ENCODE data around the gene CDK14.
A peak's percentile ranks its signal among the peaks of the same experiment; 100 is the strongest.
"Not testable (repeated sequence)": the region's sequence is repeated elsewhere in the genome, so short reads cannot be mapped to it uniquely, and the experiment has no call there.

The CDK14 gene

GRCh38 chr7:90723866-90724265 is 127.7 kb downstream of the CDK14 start:
- DNase-seq, result no peak

- DNase-seq, result no peak
These were observed 130.0 kb downstream of the CDK14 start for GRCh38 chr7:90726120-90726519.

GRCh38 chr7:90726623-90727022 is 130.5 kb downstream of the CDK14 start:
- DNase-seq, result no peak

- DNase-seq, result no peak
These were observed 131.3 kb downstream of the CDK14 start for GRCh38 chr7:90727412-90727811.

- DNase-seq, result no peak
These were observed 132.4 kb downstream of the CDK14 start for GRCh38 chr7:90728568-90728967.

- not testable (repeated sequence) for DNase-seq
These were observed 139.6 kb downstream of the CDK14 start for GRCh38 chr7:90735611-90736280.

- no peak for DNase-seq
These were observed 140.2 kb downstream of the CDK14 start for GRCh38 chr7:90736316-90736715.

- no peak for DNase-seq
These were observed 141.1 kb downstream of the CDK14 start for GRCh38 chr7:90736968-90737939.

GRCh38 chr7:90738249-90738648 is 142.1 kb downstream of the CDK14 start:
- peak; percentile 4 for DNase-seq

- DNase-seq, result no peak
These were observed 143.6 kb downstream of the CDK14 start for GRCh38 chr7:90739716-90740115.

- DNase-seq, result no peak
These were observed 144.3 kb downstream of the CDK14 start for GRCh38 chr7:90740386-90740785.

GRCh38 chr7:90743626-90744025 is 147.5 kb downstream of the CDK14 start:
- no peak for DNase-seq

- DNase-seq, result no peak
These were observed 151.4 kb downstream of the CDK14 start for GRCh38 chr7:90747516-90747915.

- DNase-seq, result no peak
These were observed 153.1 kb downstream of the CDK14 start for GRCh38 chr7:90749262-90749661.

GRCh38 chr7:90749774-90750173 is 153.7 kb downstream of the CDK14 start:
- no peak for DNase-seq

GRCh38 chr7:90751595-90751994 is 155.5 kb downstream of the CDK14 start:
- no peak for DNase-seq

- no peak for DNase-seq
These were observed 155.9 kb downstream of the CDK14 start for GRCh38 chr7:90752051-90752450.

GRCh38 chr7:90755041-90755440 is 158.9 kb downstream of the CDK14 start:
- no peak for DNase-seq

- no peak for DNase-seq
These were observed 160.2 kb downstream of the CDK14 start for GRCh38 chr7:90756366-90756765.

- not testable (repeated sequence) for DNase-seq
These were observed 161.4 kb downstream of the CDK14 start for GRCh38 chr7:90757565-90757950.

- no peak for DNase-seq
These were observed 162.9 kb downstream of the CDK14 start for GRCh38 chr7:90758933-90759562.

GRCh38 chr7:90759710-90760109 is 163.6 kb downstream of the CDK14 start:
- DNase-seq, result no peak

- DNase-seq, result no peak
These were observed 164.8 kb downstream of the CDK14 start for GRCh38 chr7:90760892-90761291.

- no peak for DNase-seq
These were observed 165.5 kb downstream of the CDK14 start for GRCh38 chr7:90761584-90761983.

Measured in NCI-H1417 treated with DMSO at 0.1 percent for 48 hours (cell line).